D341Med (cell line): ENCODE results near the gene MLXIP.

Experiments used
- DNase-seq: peaks from one replicate; pipeline ENCODE4 v3.0.0; 2012; ENCODE audit warnings: low spot score

MLXIP gene

GRCh38 chr12:122079532-122080081 lies 1.1 kb downstream of the MLXIP start:
- no peak for DNase-seq

GRCh38 chr12:122080149-122081082 lies 1.9 kb downstream of the MLXIP start:
- DNase-seq = peak; percentile 60

GRCh38 chr12:122081083-122081696 lies 2.6 kb downstream of the MLXIP start:
- no peak for DNase-seq

- DNase-seq = no peak
Observed at GRCh38 chr12:122081697-122082221, 3.2 kb downstream of the MLXIP start.

GRCh38 chr12:122082621-122083356 lies 4.2 kb downstream of the MLXIP start:
- no peak for DNase-seq

GRCh38 chr12:122084857-122085405 lies 6.4 kb downstream of the MLXIP start:
- no peak for DNase-seq

GRCh38 chr12:122085591-122085990 lies 7.0 kb downstream of the MLXIP start:
- DNase-seq = no peak

- DNase-seq = no peak
Observed at GRCh38 chr12:122086116-122086515, 7.6 kb downstream of the MLXIP start.

- DNase-seq = peak; percentile 65
Observed at GRCh38 chr12:122086641-122087285, 8.2 kb downstream of the MLXIP start.

GRCh38 chr12:122087431-122088178 lies 9.0 kb downstream of the MLXIP start:
- no peak for DNase-seq

- DNase-seq = no peak
Observed at GRCh38 chr12:122088179-122088810, 9.7 kb downstream of the MLXIP start.

- DNase-seq = no peak
Observed at GRCh38 chr12:122089077-122089476, 10.5 kb downstream of the MLXIP start.

GRCh38 chr12:122090759-122091515 lies 12.4 kb downstream of the MLXIP start:
- DNase-seq = no peak

- DNase-seq = no peak
Observed at GRCh38 chr12:122093098-122093883, 14.7 kb downstream of the MLXIP start.

GRCh38 chr12:122094137-122094734 lies 15.7 kb downstream of the MLXIP start:
- no peak for DNase-seq

GRCh38 chr12:122094735-122095631 lies 16.4 kb downstream of the MLXIP start:
- DNase-seq = no peak

- no peak for DNase-seq
Observed at GRCh38 chr12:122096014-122096413, 17.5 kb downstream of the MLXIP start.
